IgD-negative memory B cell (primary cell): ENCODE measurements around the gene OPA3. TPM values are rescaled to one million over a fixed set of nuclear protein-coding genes. Genes with fewer than 3 reads are reported as not detected.

Source experiments
- H3K27ac Mint-ChIP-seq, 3 donors: one replicate each; pipeline ENCODE4 v1.8.0; 2020 to 2022; ENCODE audit warnings: mild to moderate bottlenecking in 3 of 3, mixed read lengths in 3 of 3, moderate library complexity in 1 of 3
- H3K27me3 Mint-ChIP-seq: one replicate; pipeline ENCODE4 v1.8.0; 2021; ENCODE audit warnings: mixed read lengths
- H3K36me3 Mint-ChIP-seq: one replicate; pipeline ENCODE4 v1.8.0; 2020; ENCODE audit warnings: mild to moderate bottlenecking, mixed read lengths
- H3K4me1 Mint-ChIP-seq, 3 donors: one replicate each; pipeline ENCODE4 v1.8.0; 2020 to 2022; ENCODE audit warnings: mixed read lengths in 3 of 3, mild to moderate bottlenecking in 1 of 3
- H3K4me3 Mint-ChIP-seq, 4 donors: one replicate each; pipeline ENCODE4 v1.8.0; 2020 to 2022; ENCODE audit warnings: mild to moderate bottlenecking in 4 of 4, mixed read lengths in 4 of 4, moderate library complexity in 3 of 4
- H3K9me3 Mint-ChIP-seq, 3 donors: one replicate each; pipeline ENCODE4 v1.8.0; 2020 to 2021; ENCODE audit warnings: mixed read lengths in 3 of 3, mild to moderate bottlenecking in 1 of 3
- polyA plus RNA-seq: library from polyadenylated mRNA; unstranded; fragments of 300-500 nt; fragmentation: Illumina TruSeq; gene quantifications from one replicate; pipeline ENCODE4 v1.2.3, GENCODE V29; 2021

The OPA3 gene
- polyA plus RNA-seq, 1 donor from 2014 or later = 19.9 TPM

GRCh38 chr19:45501730-45502014 is 82.9 kb downstream of the OPA3 start:
- Mint-ChIP-seq H3K4me3 (peak overlapping the region in 1 of 4 donors; percentile 73), H3K9me3 (no peaks in the 10 kb centered on the region), H3K4me1 (peaks cover 32 to 49% (median 33%) of the 10 kb centered on the region in 3 donors), H3K27ac (peak overlapping the region in 1 of 3 donors; percentile 87), H3K36me3 (peaks cover 3% of the 10 kb centered on the region), H3K27me3 (peaks cover 3% of the 10 kb centered on the region)

GRCh38 chr19:45500918-45501729 is 83.5 kb downstream of the OPA3 start:
- Mint-ChIP-seq H3K27me3 (peaks cover 4% of the 10 kb centered on the region), H3K9me3 (no peaks in the 10 kb centered on the region), H3K36me3 (peaks cover 3% of the 10 kb centered on the region), H3K4me3 (peak overlapping the region; percentile 1 to 83 (median 42)), H3K4me1 (peaks cover 32 to 46% (median 33%) of the 10 kb centered on the region in 3 donors), H3K27ac (peak overlapping the region in 2 of 3 donors; percentile 74 to 87)

DNA sequence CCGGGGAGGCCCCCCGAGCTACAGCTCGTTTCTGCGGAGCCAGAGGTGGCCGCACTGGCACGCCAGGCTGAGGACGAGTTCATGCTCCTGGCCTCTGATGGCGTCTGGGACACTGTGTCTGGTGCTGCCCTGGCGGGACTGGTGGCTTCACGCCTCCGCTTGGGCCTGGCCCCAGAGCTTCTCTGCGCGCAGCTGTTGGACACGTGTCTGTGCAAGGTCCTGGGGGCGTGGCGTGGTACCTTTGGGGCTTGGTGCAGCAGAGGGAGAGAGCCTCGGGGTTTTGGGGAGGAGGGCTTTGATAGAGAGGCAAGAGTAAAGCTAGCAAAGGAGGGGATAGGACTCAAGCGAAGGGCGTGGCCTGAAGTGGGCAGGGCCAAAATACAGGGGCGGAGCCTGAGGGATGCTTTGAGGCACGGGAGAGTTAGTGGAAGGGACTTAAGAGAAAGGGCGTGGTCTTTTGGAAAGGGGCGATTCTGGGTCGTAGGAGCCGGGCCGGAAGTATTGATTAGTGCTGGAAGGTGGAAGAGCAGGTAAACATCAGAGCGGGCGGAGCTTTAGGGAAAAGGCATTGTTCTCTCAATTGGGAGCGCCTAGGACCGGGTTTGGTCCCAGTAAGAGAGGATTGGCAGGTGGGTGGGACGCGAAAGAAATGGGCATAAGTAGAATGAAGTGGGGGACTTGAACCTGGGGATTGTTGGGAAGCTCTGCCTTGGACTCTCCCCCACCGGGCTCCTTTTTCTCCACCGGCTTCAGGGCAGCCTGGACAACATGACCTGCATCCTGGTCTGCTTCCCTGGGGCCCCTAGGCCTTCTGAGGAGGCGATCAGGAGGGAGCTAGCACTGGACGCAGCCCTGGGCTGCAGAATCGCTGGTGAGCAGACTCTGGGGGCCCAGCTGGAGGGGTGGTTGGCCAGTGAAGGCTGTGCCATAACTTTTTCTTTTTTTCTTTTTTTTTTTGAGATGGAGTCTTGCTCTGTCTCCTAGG is 85.1 kb downstream of the OPA3 start:
- Mint-ChIP-seq H3K27me3 (peaks cover 13% of the 10 kb centered on the region), H3K36me3 (no peaks in the 10 kb centered on the region), H3K4me1 (peaks cover 34 to 44% (median 36%) of the 10 kb centered on the region in 3 donors), H3K27ac (peak overlapping the region in 2 of 3 donors; percentile 87 to 89), H3K4me3 (peak overlapping the region; percentile 68 to 83 (median 78)), H3K9me3 (no peaks in the 10 kb centered on the region)

GRCh38 chr19:45498411-45499195 is 86.0 kb downstream of the OPA3 start, which contains the start of gene PPM1N:
Gene PPM1N, plus strand, starts transcription at chr19:45498443. Its CDS starts 30 bp downstream, at chr19:45498473.
- Mint-ChIP-seq H3K4me3 (peak within 1 kb of the TSS; percentile 62 to 95 (median 86)), H3K4me1 (peaks cover 31 to 42% (median 34%) of the 10 kb centered on the region in 3 donors)

DNA sequence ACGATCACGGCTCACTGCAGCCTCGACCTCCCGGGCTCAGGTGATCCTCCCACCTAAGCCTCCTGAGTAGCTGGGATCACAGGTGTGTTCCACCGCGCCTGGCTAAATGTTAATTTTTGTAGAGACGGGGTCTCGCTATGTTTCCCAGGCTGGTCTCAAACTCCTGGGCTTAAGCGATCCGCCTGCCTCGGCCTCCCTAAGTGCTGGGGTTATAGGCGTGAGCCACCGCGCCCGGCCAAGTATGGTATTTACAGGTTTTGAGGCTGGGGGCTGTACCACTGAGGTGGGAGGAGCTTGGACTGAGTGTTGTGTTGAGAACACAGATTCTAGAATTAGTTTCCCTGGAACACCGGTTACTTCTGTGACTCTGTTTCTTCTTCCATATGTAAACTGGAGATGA is 86.8 kb downstream of the OPA3 start:
- H3K4me3 Mint-ChIP-seq = peak overlapping the region; percentile 62 to 90 (median 77)
- H3K36me3 Mint-ChIP-seq = no peaks in the 10 kb centered on the region
- peaks cover 18% of the 10 kb centered on the region for H3K27me3 Mint-ChIP-seq
- peak overlapping the region in 2 of 3 donors; percentile 36 to 72 for H3K27ac Mint-ChIP-seq
- peaks cover 32 to 43% (median 39%) of the 10 kb centered on the region in 3 donors for H3K4me1 Mint-ChIP-seq
- H3K9me3 Mint-ChIP-seq = no peaks in the 10 kb centered on the region

More at GRCh38 chr19:45498411-45499195, 86.0 kb downstream of the OPA3 start, which contains the start of gene PPM1N:
- H3K36me3 Mint-ChIP-seq = no peaks in the 10 kb centered on the region
- no peaks in the 10 kb centered on the region for H3K9me3 Mint-ChIP-seq
- H3K27me3 Mint-ChIP-seq = peaks cover 13% of the 10 kb centered on the region
- peak within 1 kb of the TSS; percentile 36 to 89 (median 84) for H3K27ac Mint-ChIP-seq

DNA sequence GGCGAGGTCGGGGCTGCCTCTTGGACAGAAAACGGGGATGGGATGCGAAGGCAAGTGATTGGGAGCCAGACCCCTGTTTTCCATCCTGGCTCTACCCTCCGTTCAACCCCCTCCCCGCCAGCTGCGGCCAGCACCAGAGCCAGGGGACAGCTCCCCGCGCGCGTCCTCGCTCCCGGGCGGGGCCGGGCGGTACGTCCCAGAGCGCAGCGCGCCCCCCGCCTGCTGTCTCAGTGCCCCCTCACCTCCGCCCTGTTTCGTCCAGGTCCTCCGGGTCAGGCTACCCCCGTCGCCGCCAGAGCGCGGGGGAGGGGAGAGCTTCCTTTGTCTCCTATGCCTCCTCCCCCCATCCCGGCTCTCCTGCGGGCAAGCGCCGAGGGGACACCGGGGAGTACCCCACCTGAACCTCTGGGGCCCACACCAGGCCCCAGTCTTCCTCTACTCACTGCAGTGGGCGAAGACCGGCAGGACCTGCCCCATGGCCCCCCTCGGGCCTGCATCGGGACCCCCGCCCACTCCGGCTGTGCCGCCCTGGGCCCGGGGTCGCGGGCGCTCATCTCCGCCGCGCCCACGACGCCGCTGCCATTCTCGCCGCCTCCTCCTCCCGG is 88.2 kb downstream of the OPA3 start:
- no peaks in the 10 kb centered on the region for H3K9me3 Mint-ChIP-seq
- H3K4me3 Mint-ChIP-seq = peak overlapping the region; percentile 62 to 81 (median 75)
- peaks cover 21 to 38% (median 33%) of the 10 kb centered on the region in 3 donors for H3K4me1 Mint-ChIP-seq
- H3K27me3 Mint-ChIP-seq = peaks cover 23% of the 10 kb centered on the region
- peak overlapping the region in 2 of 3 donors; percentile 55 to 84 for H3K27ac Mint-ChIP-seq
- H3K36me3 Mint-ChIP-seq = peaks cover 2% of the 10 kb centered on the region

DNA sequence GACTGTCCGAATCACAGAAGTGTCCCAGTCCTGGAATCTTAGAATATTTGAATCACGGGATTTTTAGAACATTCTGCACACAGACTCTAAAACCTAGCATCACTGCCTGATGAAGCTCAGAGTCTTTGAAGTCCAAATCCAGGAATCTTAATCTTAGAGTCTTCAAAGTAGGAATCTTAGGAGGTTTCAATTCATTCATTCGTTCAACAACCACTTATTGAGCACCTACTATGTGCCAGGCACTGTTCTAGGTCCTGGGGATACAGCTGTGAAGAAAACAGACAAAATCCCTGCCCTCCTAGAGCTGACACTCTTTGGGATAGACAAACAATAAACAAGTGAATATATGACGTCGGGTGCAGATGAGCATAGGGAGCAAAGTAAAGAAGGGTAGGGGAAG is 89.4 kb downstream of the OPA3 start:
- Mint-ChIP-seq H3K9me3 (no peaks in the 10 kb centered on the region), H3K4me1 (peaks cover 17 to 31% (median 29%) of the 10 kb centered on the region in 3 donors), H3K27ac (peak overlapping the region in 1 of 3 donors; percentile 55), H3K4me3 (peak overlapping the region in 3 of 4 donors; percentile 56 to 81 (median 68)), H3K27me3 (peaks cover 23% of the 10 kb centered on the region), H3K36me3 (peaks cover 2% of the 10 kb centered on the region)

DNA sequence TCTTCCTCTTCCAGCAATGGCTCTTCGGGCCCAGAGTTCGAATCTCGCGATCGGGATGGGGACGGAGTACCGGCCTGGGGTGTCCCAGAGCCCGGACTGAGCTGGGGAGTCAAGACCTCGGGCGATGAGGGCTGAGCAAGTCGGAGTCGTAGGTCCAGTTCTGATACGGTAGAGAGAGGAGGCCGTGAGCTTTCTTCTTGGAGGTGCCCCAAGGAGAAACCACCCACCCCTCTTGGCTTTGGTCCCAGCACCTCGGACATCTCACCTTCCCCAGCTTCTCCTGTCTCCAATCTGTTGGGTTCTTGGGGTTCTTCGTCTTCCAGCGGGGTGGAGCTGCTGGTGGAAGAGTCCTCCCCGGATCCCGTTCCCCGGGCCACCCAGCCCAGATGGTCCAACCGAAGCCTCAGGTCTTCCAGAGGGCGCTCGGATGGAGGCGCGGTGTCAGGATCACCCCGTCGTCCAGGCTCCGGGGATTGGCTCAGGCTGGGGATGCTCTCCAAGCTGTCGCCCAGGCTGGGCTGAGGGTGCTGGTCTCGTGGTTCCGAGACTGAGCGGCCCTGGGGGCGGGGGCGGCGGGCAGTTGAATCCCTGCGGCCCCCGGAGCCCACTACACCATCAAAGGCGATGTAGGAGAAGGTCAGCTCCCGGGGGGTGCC is 90.2 kb downstream of the OPA3 start:
- Mint-ChIP-seq H3K4me3 (peak overlapping the region in 2 of 4 donors; percentile 60 to 73), H3K4me1 (peaks cover 17 to 29% (median 26%) of the 10 kb centered on the region in 3 donors), H3K36me3 (peaks cover 2% of the 10 kb centered on the region), H3K27me3 (peaks cover 21% of the 10 kb centered on the region), H3K9me3 (no peaks in the 10 kb centered on the region), H3K27ac (peak overlapping the region in 1 of 3 donors; percentile 54)

DNA sequence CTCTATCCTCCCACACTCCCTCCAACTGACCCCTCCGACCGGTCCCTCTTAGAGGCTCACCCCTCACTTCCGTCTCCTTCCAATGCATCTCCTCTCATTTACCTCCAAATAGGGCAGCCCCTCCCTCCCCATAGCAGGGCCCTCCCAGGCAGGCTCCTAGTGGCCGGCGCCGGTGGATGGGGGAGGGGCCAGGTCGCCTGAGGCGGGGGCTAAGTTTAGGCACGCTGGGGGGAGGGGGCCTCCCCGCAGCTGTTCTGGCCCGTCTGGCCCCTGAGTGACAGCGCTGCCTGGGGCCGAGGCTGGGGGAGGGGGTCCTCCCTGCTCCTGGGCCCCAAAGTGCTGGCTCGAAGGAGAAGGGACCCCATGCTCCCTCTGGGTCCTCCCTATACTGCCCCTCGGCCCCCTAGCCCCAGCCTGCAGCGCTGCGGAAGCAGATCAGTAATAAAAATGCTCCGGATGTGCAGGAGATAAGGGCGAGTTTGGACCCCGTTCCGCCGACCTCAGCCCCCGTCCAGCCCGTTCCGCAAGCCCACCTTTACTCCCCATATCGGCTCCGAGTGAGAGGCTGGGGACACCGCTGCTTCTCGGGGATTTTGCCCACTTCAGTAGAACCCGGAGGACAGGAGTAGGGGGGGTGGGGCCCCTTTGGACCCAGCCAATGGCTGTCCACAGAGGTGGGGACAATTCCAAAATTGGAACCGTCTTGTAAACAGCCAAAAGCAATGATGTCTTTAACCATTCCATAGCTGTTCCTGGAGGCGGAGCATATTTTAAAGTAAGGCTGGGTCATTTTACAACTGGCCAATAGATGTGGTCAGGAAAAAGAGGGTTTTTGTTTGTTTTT is 91.8 kb downstream of the OPA3 start:
- no peaks in the 10 kb centered on the region for H3K9me3 Mint-ChIP-seq
- H3K4me1 Mint-ChIP-seq = peaks cover 12 to 21% (median 18%) of the 10 kb centered on the region in 3 donors
- peaks cover 2% of the 10 kb centered on the region for H3K36me3 Mint-ChIP-seq
- H3K27ac Mint-ChIP-seq = peak overlapping the region in 1 of 3 donors; percentile 54
- H3K4me3 Mint-ChIP-seq = peak overlapping the region in 3 of 4 donors; percentile 30 to 73 (median 49)
- H3K27me3 Mint-ChIP-seq = peaks cover 24% of the 10 kb centered on the region

DNA sequence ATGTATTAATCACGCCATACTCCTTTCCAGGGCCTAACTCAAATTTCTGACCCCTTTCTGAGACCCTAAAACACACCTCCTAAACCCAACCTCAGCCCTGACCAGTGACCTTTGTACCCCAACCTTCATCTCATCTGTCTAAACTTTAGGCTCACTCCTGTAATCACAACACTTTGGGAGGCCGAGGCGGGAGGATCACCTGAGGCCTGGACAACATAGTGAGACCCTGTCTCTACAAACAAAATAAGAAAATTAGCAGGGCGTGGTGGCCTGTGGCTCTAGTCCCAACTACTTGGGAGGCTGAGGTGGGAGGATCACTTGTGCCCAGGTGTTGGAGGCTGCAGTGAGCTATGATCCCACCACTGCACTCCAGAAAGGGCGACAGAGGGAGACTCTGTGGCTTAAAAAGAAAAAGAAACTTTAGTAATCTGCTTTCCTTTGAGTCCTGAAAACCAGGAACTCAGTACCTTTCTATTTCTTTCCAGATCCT is 92.4 kb downstream of the OPA3 start:
- Mint-ChIP-seq H3K36me3 (peaks cover 2% of the 10 kb centered on the region), H3K27ac (peak overlapping the region in 2 of 3 donors; percentile 16 to 64), H3K4me3 (peak overlapping the region in 1 of 4 donors; percentile 12), H3K9me3 (no peaks in the 10 kb centered on the region), H3K27me3 (peaks cover 24% of the 10 kb centered on the region), H3K4me1 (peaks cover 11 to 17% (median 15%) of the 10 kb centered on the region in 3 donors)

DNA sequence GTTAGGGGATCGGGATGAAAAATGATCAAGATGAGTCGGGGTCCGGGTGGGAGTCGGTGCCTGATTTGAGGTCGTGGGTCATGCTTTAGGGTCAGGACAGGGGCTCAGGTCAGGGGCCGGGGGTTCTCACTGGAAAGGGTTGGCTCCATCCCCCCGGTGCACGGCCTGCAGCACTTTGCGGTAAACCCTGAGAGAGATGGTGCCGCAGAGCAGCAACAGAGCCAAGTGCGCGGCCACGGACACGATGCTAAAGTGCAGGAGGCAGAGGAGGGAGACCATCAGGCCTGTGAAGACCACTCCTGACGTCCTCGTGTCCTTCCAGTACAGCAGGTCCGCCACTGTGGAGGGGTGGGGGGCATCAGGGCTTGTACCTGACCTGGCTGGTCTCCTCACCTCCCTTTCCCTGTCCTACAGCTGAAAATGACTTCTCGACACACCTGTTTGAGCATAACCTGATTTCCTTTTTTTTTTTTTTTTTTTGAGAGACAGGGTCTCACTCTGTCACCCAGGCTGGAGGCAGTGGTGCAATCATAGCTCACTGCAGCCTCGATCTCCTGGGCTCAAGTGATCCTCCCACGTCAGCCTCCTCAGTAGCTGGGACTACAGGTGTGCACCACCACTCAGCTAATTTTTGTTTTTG is 95.3 kb downstream of the OPA3 start:
- Mint-ChIP-seq H3K36me3 (peaks cover 2% of the 10 kb centered on the region), H3K27me3 (peaks cover 14% of the 10 kb centered on the region), H3K9me3 (no peaks in the 10 kb centered on the region), H3K4me1 (peaks cover 10 to 15% (median 15%) of the 10 kb centered on the region in 3 donors), H3K4me3 (no peak overlapping the region), H3K27ac (no peak overlapping the region)

GRCh38 chr19:45488708-45489107 is 95.9 kb downstream of the OPA3 start:
- Mint-ChIP-seq H3K4me3 (no peak overlapping the region), H3K27ac (peak overlapping the region in 1 of 3 donors; percentile 71), H3K4me1 (peaks cover 9 to 16% (median 16%) of the 10 kb centered on the region in 3 donors), H3K27me3 (peaks cover 14% of the 10 kb centered on the region), H3K9me3 (no peaks in the 10 kb centered on the region), H3K36me3 (peaks cover 2% of the 10 kb centered on the region)
